ENCODE measurements around the gene G3BP1. TPM values are rescaled to one million over a fixed set of nuclear protein-coding genes. Genes with fewer than 3 reads are reported as not detected.

G3BP1 gene
- total RNA-seq, 1 donor = 145 TPM

GRCh38 chr5:151737431-151737830, 34.3 kb upstream of the G3BP1 start:
- no peak for TF ChIP-seq CTCF (IDR thresholded peaks at IDR 0.05; ENCODE audit: extremely low read depth, low read depth, low read length)
- Histone ChIP-seq H3K4me2 (ENCODE audit: insufficient read depth, low read length) (no peak overlapping the region), H3K36me3 (ENCODE audit: insufficient read depth, low read length) (no peaks in the 10 kb centered on the region), H3K27ac (ENCODE audit: low read depth, low read length) (no peak overlapping the region), H2AFZ (ENCODE audit: low read length) (no peak overlapping the region), H3K9me3 (ENCODE audit: low read depth, low read length) (no peaks in the 10 kb centered on the region), H3K79me2 (ENCODE audit: insufficient read depth, low read length) (no peaks in the 10 kb centered on the region), H4K20me1 (ENCODE audit: insufficient read depth, low read length) (no peaks in the 10 kb centered on the region), H3K4me1 (ENCODE audit: insufficient read depth, low read length) (peaks cover 52% of the 10 kb centered on the region), H3K27me3 (ENCODE audit: insufficient read depth, low read length) (no peaks in the 10 kb centered on the region), H3K4me3 (ENCODE audit: insufficient read depth, low read length) (no peak overlapping the region)
- DNase-seq (ENCODE audit: insufficient read length, low spot score, missing footprints) = no peak

- Histone ChIP-seq H3K79me2 (ENCODE audit: insufficient read depth, low read length) (no peaks in the 10 kb centered on the region), H3K27me3 (ENCODE audit: insufficient read depth, low read length) (no peaks in the 10 kb centered on the region), H4K20me1 (ENCODE audit: insufficient read depth, low read length) (no peaks in the 10 kb centered on the region), H2AFZ (ENCODE audit: low read length) (no peak overlapping the region), H3K4me1 (ENCODE audit: insufficient read depth, low read length) (peaks cover 59% of the 10 kb centered on the region), H3K4me3 (ENCODE audit: insufficient read depth, low read length) (no peak overlapping the region), H3K36me3 (ENCODE audit: insufficient read depth, low read length) (no peaks in the 10 kb centered on the region), H3K9me3 (ENCODE audit: low read depth, low read length) (no peaks in the 10 kb centered on the region), H3K4me2 (ENCODE audit: insufficient read depth, low read length) (peak overlapping the region; percentile 6), H3K27ac (ENCODE audit: low read depth, low read length) (peak overlapping the region; percentile 98)
- TF ChIP-seq CTCF (IDR thresholded peaks at IDR 0.05; ENCODE audit: extremely low read depth, low read depth, low read length) = no peak
- no peak for DNase-seq (ENCODE audit: insufficient read length, low spot score, missing footprints)
Observed at GRCh38 chr5:151738125-151738848, 33.5 kb upstream of the G3BP1 start.

DNA sequence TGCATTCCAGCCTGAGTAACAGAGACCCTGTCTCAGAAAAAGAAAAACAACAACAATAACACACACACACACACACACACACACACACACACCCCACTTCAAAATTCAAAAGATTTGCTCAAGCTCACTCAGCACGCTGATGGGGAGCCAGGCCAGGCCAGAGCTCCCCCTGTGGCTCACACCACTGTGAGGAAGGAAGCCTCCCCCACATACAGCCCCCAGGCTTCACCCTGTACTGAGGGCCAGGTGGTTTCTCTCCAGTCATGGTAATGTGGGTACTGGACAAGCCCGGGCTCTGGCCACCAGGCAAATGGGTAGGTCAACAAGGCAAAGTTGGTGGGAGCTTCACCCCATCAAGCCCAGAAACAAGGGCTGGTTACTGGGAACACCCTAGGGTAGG, 32.4 kb upstream of the G3BP1 start:
- peak; percentile 6 for TF ChIP-seq CTCF (IDR thresholded peaks at IDR 0.05; ENCODE audit: extremely low read depth, low read depth, low read length)
- Histone ChIP-seq H3K79me2 (ENCODE audit: insufficient read depth, low read length) (no peaks in the 10 kb centered on the region), H3K4me2 (ENCODE audit: insufficient read depth, low read length) (peak overlapping the region; percentile 81), H3K4me1 (ENCODE audit: insufficient read depth, low read length) (peaks cover 56% of the 10 kb centered on the region), H3K36me3 (ENCODE audit: insufficient read depth, low read length) (peaks cover 5% of the 10 kb centered on the region), H2AFZ (ENCODE audit: low read length) (no peak overlapping the region), H4K20me1 (ENCODE audit: insufficient read depth, low read length) (no peaks in the 10 kb centered on the region), H3K9me3 (ENCODE audit: low read depth, low read length) (no peaks in the 10 kb centered on the region), H3K27me3 (ENCODE audit: insufficient read depth, low read length) (no peaks in the 10 kb centered on the region), H3K4me3 (ENCODE audit: insufficient read depth, low read length) (peak overlapping the region; percentile 23), H3K27ac (ENCODE audit: low read depth, low read length) (peak overlapping the region; percentile 98)
- no peak for DNase-seq (ENCODE audit: insufficient read length, low spot score, missing footprints)

GRCh38 chr5:151739939-151740335, 31.8 kb upstream of the G3BP1 start:
- Histone ChIP-seq H3K36me3 (ENCODE audit: insufficient read depth, low read length) (peaks cover 8% of the 10 kb centered on the region), H3K79me2 (ENCODE audit: insufficient read depth, low read length) (no peaks in the 10 kb centered on the region), H3K27ac (ENCODE audit: low read depth, low read length) (peak overlapping the region; percentile 98), H3K4me1 (ENCODE audit: insufficient read depth, low read length) (peaks cover 61% of the 10 kb centered on the region), H3K4me3 (ENCODE audit: insufficient read depth, low read length) (peak overlapping the region; percentile 49), H3K4me2 (ENCODE audit: insufficient read depth, low read length) (peak overlapping the region; percentile 81), H2AFZ (ENCODE audit: low read length) (no peak overlapping the region), H3K9me3 (ENCODE audit: low read depth, low read length) (no peaks in the 10 kb centered on the region), H3K27me3 (ENCODE audit: insufficient read depth, low read length) (no peaks in the 10 kb centered on the region), H4K20me1 (ENCODE audit: insufficient read depth, low read length) (no peaks in the 10 kb centered on the region)
- no peak for DNase-seq (ENCODE audit: insufficient read length, low spot score, missing footprints)
- TF ChIP-seq CTCF (IDR thresholded peaks at IDR 0.05; ENCODE audit: extremely low read depth, low read depth, low read length) = no peak

All from osteoblast (primary cell).